ENCODE results near the gene AUTS2. TPM values are rescaled to one million over a fixed set of nuclear protein-coding genes. Genes with fewer than 3 reads are reported as not detected.

Gene AUTS2
- total RNA-seq, 1 experiment from 2014 or later: 2.5 TPM

DNA sequence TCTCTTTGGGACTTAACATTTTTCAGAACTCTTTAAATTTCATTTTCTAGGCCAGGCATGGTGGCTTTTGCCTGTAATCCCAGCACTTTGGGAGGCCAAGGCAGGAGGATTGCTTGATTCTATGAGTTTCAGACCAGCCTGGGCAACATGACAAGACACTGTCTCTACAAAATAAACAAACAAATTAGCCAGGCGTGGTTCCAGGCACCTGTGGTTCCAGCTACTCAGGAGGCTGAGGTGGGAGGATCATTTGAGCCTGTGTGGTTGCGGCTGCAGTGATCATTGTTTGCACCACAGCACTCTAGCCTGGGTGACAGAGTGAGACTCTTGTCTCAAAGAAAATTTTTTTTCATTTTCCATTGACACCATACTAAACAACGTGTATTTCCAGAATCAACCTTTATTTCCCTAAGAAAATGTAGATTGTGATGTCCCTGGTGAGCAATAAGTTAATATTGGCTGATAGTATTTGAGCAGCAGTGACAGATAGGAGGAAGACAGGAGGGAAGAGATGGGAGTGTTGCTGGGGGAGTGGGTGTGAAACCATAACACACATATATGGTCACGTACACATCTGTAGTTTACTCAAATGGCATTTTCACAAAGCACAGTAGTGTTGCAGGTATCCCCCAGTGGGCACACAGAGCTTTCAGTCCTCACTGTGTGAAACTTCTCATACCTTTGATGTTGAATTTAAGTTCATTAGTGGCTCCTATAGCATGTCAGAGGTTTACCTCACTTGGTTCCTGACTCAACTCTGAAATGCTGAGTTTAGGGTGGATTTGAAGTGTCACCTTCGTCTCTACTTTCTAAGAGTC, 205.6 kb downstream of the AUTS2 start:
- ATAC-seq: no peak
- intact Hi-C loops (cut with micrococcal nuclease; ENCODE audit: unreplicated experiment) (no loop called here), in situ Hi-C loops (cut with HindIII; ENCODE audit: low pct_unique_long_range_greater_than_20kb, low sequenced_read_pairs) (no loop called here)
- BruUV-seq (replicated peaks): no TSS peak
- TF ChIP-seq, protein P1, sequence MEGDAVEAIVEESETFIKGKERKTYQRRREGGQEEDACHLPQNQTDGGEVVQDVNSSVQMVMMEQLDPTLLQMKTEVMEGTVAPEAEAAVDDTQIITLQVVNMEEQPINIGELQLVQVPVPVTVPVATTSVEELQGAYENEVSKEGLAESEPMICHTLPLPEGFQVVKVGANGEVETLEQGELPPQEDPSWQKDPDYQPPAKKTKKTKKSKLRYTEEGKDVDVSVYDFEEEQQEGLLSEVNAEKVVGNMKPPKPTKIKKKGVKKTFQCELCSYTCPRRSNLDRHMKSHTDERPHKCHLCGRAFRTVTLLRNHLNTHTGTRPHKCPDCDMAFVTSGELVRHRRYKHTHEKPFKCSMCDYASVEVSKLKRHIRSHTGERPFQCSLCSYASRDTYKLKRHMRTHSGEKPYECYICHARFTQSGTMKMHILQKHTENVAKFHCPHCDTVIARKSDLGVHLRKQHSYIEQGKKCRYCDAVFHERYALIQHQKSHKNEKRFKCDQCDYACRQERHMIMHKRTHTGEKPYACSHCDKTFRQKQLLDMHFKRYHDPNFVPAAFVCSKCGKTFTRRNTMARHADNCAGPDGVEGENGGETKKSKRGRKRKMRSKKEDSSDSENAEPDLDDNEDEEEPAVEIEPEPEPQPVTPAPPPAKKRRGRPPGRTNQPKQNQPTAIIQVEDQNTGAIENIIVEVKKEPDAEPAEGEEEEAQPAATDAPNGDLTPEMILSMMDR (IDR thresholded peaks at IDR 0.05): no peak
- no peak for TF ChIP-seq SIN3A (IDR thresholded peaks at IDR 0.05; ENCODE audit: borderline replicate concordance, insufficient read depth, low read depth, low read length)
- TF ChIP-seq TCF7L2 (IDR thresholded peaks at IDR 0.05; ENCODE audit: low read depth, low read length): no peak
- Histone ChIP-seq H3K27me3 (ENCODE audit: control insufficient read depth, insufficient read depth, low read length) (no peaks in the 10 kb centered on the region), H3K36me3 (ENCODE audit: control insufficient read depth, insufficient read depth, low read length) (no peaks in the 10 kb centered on the region), H3K9me3 (ENCODE audit: control insufficient read depth, insufficient read depth, low read depth, low read length) (no peaks in the 10 kb centered on the region), H3K4me3 (ENCODE audit: low read depth in 2 of 2, low read length in 2 of 2) (no peak overlapping the region), H3K4me1 (ENCODE audit: control insufficient read depth, insufficient read depth, low read length) (no peaks in the 10 kb centered on the region), H3K27ac (ENCODE audit: low read length) (no peak overlapping the region)
- CTCF ChIA-PET: no interaction called here
- DNase-seq (ENCODE audit: low read depth, low spot score): no peak
- POLR2A ChIA-PET: no interaction called here

DNA sequence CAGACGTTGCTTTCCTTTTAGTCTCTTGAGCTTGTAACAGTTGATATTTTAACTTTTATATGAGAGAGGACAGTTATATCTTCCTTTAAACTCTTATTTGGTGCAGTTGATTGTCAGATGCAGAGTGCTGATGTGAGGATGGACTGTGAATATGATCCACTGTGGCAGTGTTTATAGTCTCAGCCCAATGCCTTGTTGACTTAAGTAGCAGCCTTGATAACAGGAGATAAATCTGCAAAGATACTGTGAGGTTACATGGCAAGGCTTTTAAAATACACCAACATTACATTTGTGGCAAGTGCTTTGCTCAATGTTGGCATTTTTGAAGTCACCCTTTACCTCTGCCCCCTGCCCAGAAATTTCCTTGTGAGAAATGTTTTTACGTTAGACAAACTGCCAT, 206.7 kb downstream of the AUTS2 start:
- no peak for TF ChIP-seq SIN3A (IDR thresholded peaks at IDR 0.05; ENCODE audit: borderline replicate concordance, insufficient read depth, low read depth, low read length)
- no peak for TF ChIP-seq POLR2AphosphoS5 (IDR thresholded peaks at IDR 0.05; ENCODE audit: low read depth, low read length)
- no peak for TF ChIP-seq TCF7L2 (IDR thresholded peaks at IDR 0.05; ENCODE audit: low read depth, low read length)
- TF ChIP-seq, protein P1 (IDR thresholded peaks at IDR 0.05): no peak
- TF ChIP-seq, protein P2, sequence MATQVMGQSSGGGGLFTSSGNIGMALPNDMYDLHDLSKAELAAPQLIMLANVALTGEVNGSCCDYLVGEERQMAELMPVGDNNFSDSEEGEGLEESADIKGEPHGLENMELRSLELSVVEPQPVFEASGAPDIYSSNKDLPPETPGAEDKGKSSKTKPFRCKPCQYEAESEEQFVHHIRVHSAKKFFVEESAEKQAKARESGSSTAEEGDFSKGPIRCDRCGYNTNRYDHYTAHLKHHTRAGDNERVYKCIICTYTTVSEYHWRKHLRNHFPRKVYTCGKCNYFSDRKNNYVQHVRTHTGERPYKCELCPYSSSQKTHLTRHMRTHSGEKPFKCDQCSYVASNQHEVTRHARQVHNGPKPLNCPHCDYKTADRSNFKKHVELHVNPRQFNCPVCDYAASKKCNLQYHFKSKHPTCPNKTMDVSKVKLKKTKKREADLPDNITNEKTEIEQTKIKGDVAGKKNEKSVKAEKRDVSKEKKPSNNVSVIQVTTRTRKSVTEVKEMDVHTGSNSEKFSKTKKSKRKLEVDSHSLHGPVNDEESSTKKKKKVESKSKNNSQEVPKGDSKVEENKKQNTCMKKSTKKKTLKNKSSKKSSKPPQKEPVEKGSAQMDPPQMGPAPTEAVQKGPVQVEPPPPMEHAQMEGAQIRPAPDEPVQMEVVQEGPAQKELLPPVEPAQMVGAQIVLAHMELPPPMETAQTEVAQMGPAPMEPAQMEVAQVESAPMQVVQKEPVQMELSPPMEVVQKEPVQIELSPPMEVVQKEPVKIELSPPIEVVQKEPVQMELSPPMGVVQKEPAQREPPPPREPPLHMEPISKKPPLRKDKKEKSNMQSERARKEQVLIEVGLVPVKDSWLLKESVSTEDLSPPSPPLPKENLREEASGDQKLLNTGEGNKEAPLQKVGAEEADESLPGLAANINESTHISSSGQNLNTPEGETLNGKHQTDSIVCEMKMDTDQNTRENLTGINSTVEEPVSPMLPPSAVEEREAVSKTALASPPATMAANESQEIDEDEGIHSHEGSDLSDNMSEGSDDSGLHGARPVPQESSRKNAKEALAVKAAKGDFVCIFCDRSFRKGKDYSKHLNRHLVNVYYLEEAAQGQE (IDR thresholded peaks at IDR 0.05; ENCODE audit: insufficient read depth in 1 of 2, low read depth in 2 of 2, low read length in 1 of 2): no peak
- no TSS peak for BruUV-seq (replicated peaks)
- intact Hi-C loops (cut with micrococcal nuclease; ENCODE audit: unreplicated experiment) (no loop called here), in situ Hi-C loops (cut with HindIII; ENCODE audit: low pct_unique_long_range_greater_than_20kb, low sequenced_read_pairs) (no loop called here)
- no peak overlapping the region for H3K27ac ChIP-seq (ENCODE audit: low read length)
- H3K36me3 ChIP-seq (ENCODE audit: control insufficient read depth, insufficient read depth, low read length): no peaks in the 10 kb centered on the region
- no peaks in the 10 kb centered on the region for H3K27me3 ChIP-seq (ENCODE audit: control insufficient read depth, insufficient read depth, low read length)
- H3K9me3 ChIP-seq (ENCODE audit: control insufficient read depth, insufficient read depth, low read depth, low read length): no peaks in the 10 kb centered on the region
- POLR2A ChIA-PET: no interaction called here
- DNase-seq (ENCODE audit: low read depth, low spot score) (no peak), ATAC-seq (no peak)
- CTCF ChIA-PET: no interaction called here
- no peak overlapping the region for H3K4me3 ChIP-seq (ENCODE audit: low read depth in 2 of 2, low read length in 2 of 2)
- no peaks in the 10 kb centered on the region for H3K4me1 ChIP-seq (ENCODE audit: control insufficient read depth, insufficient read depth, low read length)

All from Panc1 (cell line).